ENCODE data around the gene SH2D7.

SH2D7 gene

DNA sequence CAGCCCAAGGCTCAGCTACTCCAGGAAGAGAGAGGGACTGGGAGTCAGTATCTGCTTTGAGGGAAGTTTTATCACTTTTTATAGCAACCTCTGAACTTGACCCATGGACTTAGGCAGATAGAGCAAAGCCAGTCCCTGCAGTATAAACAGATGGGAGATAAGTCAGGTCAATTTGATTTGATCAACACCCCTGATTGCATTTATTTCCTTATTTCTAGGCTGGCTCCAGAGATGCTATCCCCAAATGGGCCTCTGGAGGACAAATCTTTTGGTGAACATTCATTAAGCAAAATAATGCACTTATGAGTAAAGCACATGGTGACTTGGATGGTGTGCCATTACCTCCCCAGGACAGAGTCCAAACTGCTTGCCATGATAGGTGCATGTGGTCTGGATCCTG lies 47.9 kb downstream of the SH2D7 start:
- no peak for DNase-seq (ENCODE audit: low read depth in 1 of 2, low spot score in 1 of 2)
- no peaks in the 10 kb centered on the region for H3K27me3 ChIP-seq (ENCODE audit: insufficient read depth, poor library complexity, severe bottlenecking)
- no peak overlapping the region for H3K27ac ChIP-seq (replicated peaks)
- TF ChIP-seq GABPA (IDR thresholded peaks at IDR 0.05; ENCODE audit: low read depth) (no peak), CTCF (IDR thresholded peaks at IDR 0.05; ENCODE audit: insufficient read depth, low read length) (no peak), SPI1 (IDR thresholded peaks at IDR 0.05; ENCODE audit: borderline replicate concordance, low read depth) (no peak), REST (IDR thresholded peaks at IDR 0.05; ENCODE audit: insufficient replicate concordance, low read depth) (no peak), POLR2AphosphoS5 (IDR thresholded peaks at IDR 0.05; ENCODE audit: low read depth) (no peak)
- H3K4me3 ChIP-seq (replicated peaks; ENCODE audit: insufficient read depth, low read length) = no peak overlapping the region

DNA sequence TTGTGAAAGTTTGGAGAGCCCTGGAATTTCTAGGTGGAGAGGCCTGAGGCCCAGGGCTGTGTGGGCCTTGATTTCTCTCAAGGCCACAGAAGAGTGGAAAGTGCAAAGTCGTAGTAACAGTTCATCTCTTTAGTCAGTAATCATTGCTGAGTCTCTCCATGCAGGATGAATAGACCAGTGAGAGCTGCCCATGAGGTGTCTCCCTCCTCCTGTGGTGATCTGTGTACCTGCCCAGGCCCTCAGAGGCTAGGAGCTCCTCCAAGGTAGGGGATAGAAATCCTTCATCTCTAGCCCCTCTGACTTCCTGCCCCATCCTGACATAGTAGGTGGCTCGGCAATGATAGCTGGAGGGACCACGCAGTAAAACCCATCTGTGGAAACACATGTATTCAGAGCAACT lies 50.0 kb downstream of the SH2D7 start:
- DNase-seq (ENCODE audit: low read depth in 1 of 2, low spot score in 1 of 2) = no peak
- Histone ChIP-seq H3K27ac (replicated peaks) (no peak overlapping the region), H3K27me3 (ENCODE audit: insufficient read depth, poor library complexity, severe bottlenecking) (no peaks in the 10 kb centered on the region), H3K4me3 (replicated peaks; ENCODE audit: insufficient read depth, low read length) (no peak overlapping the region)
- no peak for TF ChIP-seq CTCF (IDR thresholded peaks at IDR 0.05; ENCODE audit: insufficient read depth, low read length)
- no peak for TF ChIP-seq GABPA (IDR thresholded peaks at IDR 0.05; ENCODE audit: low read depth)
- no peak for TF ChIP-seq POLR2AphosphoS5 (IDR thresholded peaks at IDR 0.05; ENCODE audit: low read depth)

GRCh38 chr15:78146425-78147154 lies 54.2 kb downstream of the SH2D7 start:
- no peak overlapping the region for H3K4me3 ChIP-seq (replicated peaks; ENCODE audit: insufficient read depth, low read length)
- TF ChIP-seq GABPA (IDR thresholded peaks at IDR 0.05; ENCODE audit: low read depth) (no peak), SPI1 (IDR thresholded peaks at IDR 0.05; ENCODE audit: borderline replicate concordance, low read depth) (no peak)
- no peaks in the 10 kb centered on the region for H3K27me3 ChIP-seq (ENCODE audit: insufficient read depth, poor library complexity, severe bottlenecking)
- H3K27ac ChIP-seq (replicated peaks) = no peak overlapping the region
- DNase-seq (ENCODE audit: low read depth in 1 of 2, low spot score in 1 of 2) = no peak

DNA sequence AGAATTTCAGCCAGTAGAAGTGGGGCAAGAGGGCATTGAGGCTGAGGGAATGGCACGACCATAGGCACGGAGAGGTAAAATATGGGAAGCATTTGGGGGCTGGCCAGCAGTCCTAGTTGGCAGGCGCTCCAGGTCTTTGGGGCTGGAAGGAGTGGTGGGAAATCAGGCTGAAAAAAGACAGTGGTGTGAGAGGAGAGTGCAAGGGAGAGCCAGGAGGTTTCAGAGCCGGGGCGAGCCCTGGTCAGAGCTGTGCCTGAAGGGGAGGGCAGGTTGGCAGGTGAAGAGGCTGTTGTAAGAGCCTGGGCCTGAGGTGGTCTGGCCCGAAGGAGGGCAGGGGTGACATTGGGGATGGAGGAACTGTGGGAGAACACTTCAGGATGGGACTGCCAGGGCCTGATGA lies 55.2 kb downstream of the SH2D7 start:
- Histone ChIP-seq H3K27me3 (ENCODE audit: insufficient read depth, poor library complexity, severe bottlenecking) (no peaks in the 10 kb centered on the region), H3K4me3 (replicated peaks; ENCODE audit: insufficient read depth, low read length) (no peak overlapping the region), H3K27ac (replicated peaks) (no peak overlapping the region)
- no peak for DNase-seq (ENCODE audit: low read depth in 1 of 2, low spot score in 1 of 2)
- TF ChIP-seq SPI1 (IDR thresholded peaks at IDR 0.05; ENCODE audit: borderline replicate concordance, low read depth) (no peak), POLR2AphosphoS5 (IDR thresholded peaks at IDR 0.05; ENCODE audit: low read depth) (no peak), CTCF (IDR thresholded peaks at IDR 0.05; ENCODE audit: insufficient read depth, low read length) (no peak), REST (IDR thresholded peaks at IDR 0.05; ENCODE audit: insufficient replicate concordance, low read depth) (no peak), GABPA (IDR thresholded peaks at IDR 0.05; ENCODE audit: low read depth) (no peak)

All from HL-60 (cell line).